CD14-positive monocyte (primary cell): ENCODE measurements around the gene WDR70. TPM values are rescaled to one million over a fixed set of nuclear protein-coding genes. Genes with fewer than 3 reads are reported as not detected.
A peak's percentile ranks its signal among the peaks of the same experiment; 100 is the strongest.
"Not testable (repeated sequence)": the region's sequence is repeated elsewhere in the genome, so short reads cannot be mapped to it uniquely, and the experiment has no call there.

Experiments used
- DNase-seq, 3 donors: peaks; one replicate each; pipeline ENCODE4 v3.0.0-alpha.2; 2011 to 2022
- H2AFZ ChIP-seq: 2 replicates; pipeline ENCODE4 v1.6.0; 2012; ENCODE audit warnings: mild to moderate bottlenecking, low read depth, low read length, inconsistent platforms; ENCODE audit not compliant: insufficient read depth, poor library complexity, severe bottlenecking
- H3K27ac ChIP-seq, 2 donors: 1 replicate in 1 of 2; 2 replicates in 1 of 2; pipeline ENCODE4 v1.5.1; 2012 to 2013; ENCODE audit warnings: low read length in 2 of 2, control low read depth in 1 of 2, inconsistent platforms in 1 of 2, low read depth in 1 of 2, mild to moderate bottlenecking in 1 of 2
- H3K27me3 ChIP-seq, 2 donors: one replicate each; pipeline versions ENCODE4 v1.6.0 to v1.6.1; 2011 to 2013; ENCODE audit warnings: low read length in 2 of 2; ENCODE audit not compliant: control insufficient read depth in 2 of 2, insufficient read depth in 2 of 2
- H3K36me3 ChIP-seq, 2 donors: replicated peaks in 1 of 2; 1 replicate in 1 of 2; 2 replicates in 1 of 2; pipeline versions ENCODE4 v1.5.1 to v1.6.1; 2012 to 2013; ENCODE audit warnings: low read length in 2 of 2, control low read depth in 1 of 2, inconsistent platforms in 1 of 2, mild to moderate bottlenecking in 1 of 2; ENCODE audit not compliant: insufficient read depth in 2 of 2, control insufficient read depth in 1 of 2
- H3K4me1 ChIP-seq, 2 donors: 1 replicate in 1 of 2; 2 replicates in 1 of 2; pipeline versions ENCODE4 v1.5.1 to v1.6.1; 2012 to 2013; ENCODE audit warnings: low read length in 2 of 2, control low read depth in 1 of 2, inconsistent platforms in 1 of 2, mild to moderate bottlenecking in 1 of 2, moderate library complexity in 1 of 2; ENCODE audit not compliant: insufficient read depth in 2 of 2, control insufficient read depth in 1 of 2
- H3K4me2 ChIP-seq: replicated peaks from 2 replicates; pipeline ENCODE3; 2012; ENCODE audit warnings: low read length, moderate library complexity, mild to moderate bottlenecking; ENCODE audit not compliant: poor library complexity, severe bottlenecking; ENCODE audit errors: extremely low read depth
- H3K4me3 ChIP-seq, 3 experiments: fragments of 200-600 bp in 1 of 3; sonication (generic) in 1 of 3; replicated peaks in 1 of 3; 1 replicate in 2 of 3; 2 replicates in 1 of 3; pipeline ENCODE4 v1.5.1; 2011 to 2013; ENCODE audit warnings: low read length in 3 of 3, mild to moderate bottlenecking in 3 of 3, control low read depth in 2 of 3, low read depth in 2 of 3, inconsistent platforms in 1 of 3, moderate library complexity in 1 of 3
- H3K79me2 ChIP-seq: 2 replicates; pipeline ENCODE4 v1.6.0; 2012; ENCODE audit warnings: mild to moderate bottlenecking, control low read depth, inconsistent platforms, low read length, moderate library complexity; ENCODE audit not compliant: insufficient read depth
- H3K9ac ChIP-seq: 2 replicates; pipeline ENCODE4 v1.6.0; 2017; ENCODE audit warnings: low read length, mild to moderate bottlenecking; ENCODE audit not compliant: insufficient read depth, poor library complexity, severe bottlenecking
- H3K9me3 ChIP-seq, 2 donors: replicated peaks in 1 of 2; 1 replicate in 1 of 2; 2 replicates in 1 of 2; pipeline versions ENCODE4 v1.5.1 to v1.6.1; 2012 to 2013; ENCODE audit warnings: low read length in 2 of 2, control low read depth in 1 of 2; ENCODE audit not compliant: control insufficient read depth in 1 of 2, insufficient read depth in 1 of 2
- H4K20me1 ChIP-seq: 2 replicates; pipeline ENCODE4 v1.6.0; 2012; ENCODE audit warnings: mild to moderate bottlenecking, low read length, control low read depth, moderate library complexity; ENCODE audit not compliant: insufficient read depth
- H3K27ac Mint-ChIP-seq, 7 donors: one replicate each; pipeline ENCODE4 v1.8.0; 2020; ENCODE audit warnings: mild to moderate bottlenecking in 7 of 7, mixed read lengths in 7 of 7, moderate library complexity in 6 of 7, inconsistent platforms in 2 of 7
- H3K27me3 Mint-ChIP-seq, 3 donors: one replicate each; pipeline ENCODE4 v1.8.0; 2021 to 2022; ENCODE audit warnings: low read depth in 3 of 3, mild to moderate bottlenecking in 3 of 3, mixed read lengths in 3 of 3, moderate library complexity in 3 of 3, inconsistent platforms in 1 of 3
- H3K36me3 Mint-ChIP-seq, 2 donors: one replicate each; pipeline ENCODE4 v1.8.0; 2020; ENCODE audit warnings: mixed read lengths in 2 of 2, inconsistent platforms in 1 of 2, mild to moderate bottlenecking in 1 of 2
- H3K4me1 Mint-ChIP-seq: one replicate; pipeline ENCODE4 v1.8.0; 2020; ENCODE audit warnings: mild to moderate bottlenecking, mixed read lengths
- H3K4me3 Mint-ChIP-seq, 2 donors: one replicate each; pipeline ENCODE4 v1.8.0; 2020; ENCODE audit warnings: mild to moderate bottlenecking in 2 of 2, mixed read lengths in 2 of 2, moderate library complexity in 1 of 2
- H3K9me3 Mint-ChIP-seq, 7 donors: one replicate each; pipeline ENCODE4 v1.8.0; 2020 to 2022; ENCODE audit warnings: mixed read lengths in 7 of 7, mild to moderate bottlenecking in 6 of 7, moderate library complexity in 6 of 7, inconsistent platforms in 2 of 7
- WGBS: methylation state at CpG from one replicate; pipeline ENCODE4 v1.1.5; 2013; ENCODE audit warnings: missing lambda C conversion rate; ENCODE audit not compliant: insufficient coverage; 5-methylcytosine and 5-hydroxymethylcytosine counted together
- intact Hi-C, 2 donors: fragments of 100-400 bp; cut with micrococcal nuclease; formaldehyde crosslinking; loops; one replicate each; pipeline versions ENCODE4 v1.15.0 to v1.15.1; 2023
- polyA plus RNA-seq, 3 donors: library from polyadenylated mRNA; depleted of rRNA in 1 of 3; unstranded in 2 of 3; stranded (reverse) in 1 of 3; fragments of 300-500 nt in 2 of 3; fragments of >200 nt in 1 of 3; fragmentation: Illumina TruSeq in 2 of 3; gene quantifications; 1 replicate in 2 of 3; 2 replicates in 1 of 3; pipeline ENCODE4 v1.2.3, GENCODE V29; 2012 to 2021
- TF ChIP-seq, protein P1 (sequence below): fragments of 200-600 bp; IDR thresholded peaks from one replicate; pipeline ENCODE4 v1.8.0; 2022; ENCODE audit warnings: antibody characterized with exemption, mild to moderate bottlenecking

The WDR70 gene
- polyA plus RNA-seq, 3 donors = 13.1 to 21.0 (median 19.1) TPM

DNA sequence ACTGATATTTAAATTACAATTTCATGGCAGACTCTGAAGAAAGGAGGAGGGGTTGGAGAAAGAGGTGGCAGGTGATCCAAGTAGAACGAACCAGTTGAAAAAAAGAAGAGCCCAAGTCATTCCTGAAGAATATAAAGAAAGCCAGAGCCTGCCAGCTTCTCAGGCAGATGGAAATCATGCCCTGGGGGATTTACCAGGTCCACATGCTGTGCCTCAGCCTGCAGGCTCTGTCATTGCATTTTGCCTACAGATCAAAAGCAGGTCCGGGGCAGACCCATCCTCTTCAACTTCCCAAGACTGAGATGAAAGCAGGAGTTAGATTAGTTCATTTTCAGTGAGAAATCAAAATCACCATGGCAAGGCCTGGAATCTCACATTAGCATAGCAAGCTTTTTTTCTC lies 412.2 kb downstream of the WDR70 start:
- Histone ChIP-seq H3K9ac (no peak overlapping the region), H3K4me2 (no peak overlapping the region), H3K79me2 (no peaks in the 10 kb centered on the region), H3K4me1 (no peaks in the 10 kb centered on the region), H3K36me3 (no peaks in the 10 kb centered on the region), H2AFZ (no peak overlapping the region), H3K9me3 (peaks cover 17 to 37% of the 10 kb centered on the region in 2 donors), H3K27me3 (no peaks in the 10 kb centered on the region), H4K20me1 (no peaks in the 10 kb centered on the region), H3K27ac (no peak overlapping the region), H3K4me3 (no peak overlapping the region)
- TF ChIP-seq, protein P1, sequence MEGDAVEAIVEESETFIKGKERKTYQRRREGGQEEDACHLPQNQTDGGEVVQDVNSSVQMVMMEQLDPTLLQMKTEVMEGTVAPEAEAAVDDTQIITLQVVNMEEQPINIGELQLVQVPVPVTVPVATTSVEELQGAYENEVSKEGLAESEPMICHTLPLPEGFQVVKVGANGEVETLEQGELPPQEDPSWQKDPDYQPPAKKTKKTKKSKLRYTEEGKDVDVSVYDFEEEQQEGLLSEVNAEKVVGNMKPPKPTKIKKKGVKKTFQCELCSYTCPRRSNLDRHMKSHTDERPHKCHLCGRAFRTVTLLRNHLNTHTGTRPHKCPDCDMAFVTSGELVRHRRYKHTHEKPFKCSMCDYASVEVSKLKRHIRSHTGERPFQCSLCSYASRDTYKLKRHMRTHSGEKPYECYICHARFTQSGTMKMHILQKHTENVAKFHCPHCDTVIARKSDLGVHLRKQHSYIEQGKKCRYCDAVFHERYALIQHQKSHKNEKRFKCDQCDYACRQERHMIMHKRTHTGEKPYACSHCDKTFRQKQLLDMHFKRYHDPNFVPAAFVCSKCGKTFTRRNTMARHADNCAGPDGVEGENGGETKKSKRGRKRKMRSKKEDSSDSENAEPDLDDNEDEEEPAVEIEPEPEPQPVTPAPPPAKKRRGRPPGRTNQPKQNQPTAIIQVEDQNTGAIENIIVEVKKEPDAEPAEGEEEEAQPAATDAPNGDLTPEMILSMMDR = no peak
- Mint-ChIP-seq H3K27ac (peak overlapping the region in 1 of 7 donors; percentile 19), H3K9me3 (peaks cover 18 to 47% (median 34%) of the 10 kb centered on the region in 7 donors), H3K36me3 (no peaks in the 10 kb centered on the region), H3K27me3 (peaks cover 0 to 1% (median 0%) of the 10 kb centered on the region in 3 donors), H3K4me3 (no peak overlapping the region), H3K4me1 (no peaks in the 10 kb centered on the region)
- WGBS = 77% methylated on average over 1 of the region's 2 CpGs
- intact Hi-C loops = no loop called here
- DNase-seq = no peak

DNA sequence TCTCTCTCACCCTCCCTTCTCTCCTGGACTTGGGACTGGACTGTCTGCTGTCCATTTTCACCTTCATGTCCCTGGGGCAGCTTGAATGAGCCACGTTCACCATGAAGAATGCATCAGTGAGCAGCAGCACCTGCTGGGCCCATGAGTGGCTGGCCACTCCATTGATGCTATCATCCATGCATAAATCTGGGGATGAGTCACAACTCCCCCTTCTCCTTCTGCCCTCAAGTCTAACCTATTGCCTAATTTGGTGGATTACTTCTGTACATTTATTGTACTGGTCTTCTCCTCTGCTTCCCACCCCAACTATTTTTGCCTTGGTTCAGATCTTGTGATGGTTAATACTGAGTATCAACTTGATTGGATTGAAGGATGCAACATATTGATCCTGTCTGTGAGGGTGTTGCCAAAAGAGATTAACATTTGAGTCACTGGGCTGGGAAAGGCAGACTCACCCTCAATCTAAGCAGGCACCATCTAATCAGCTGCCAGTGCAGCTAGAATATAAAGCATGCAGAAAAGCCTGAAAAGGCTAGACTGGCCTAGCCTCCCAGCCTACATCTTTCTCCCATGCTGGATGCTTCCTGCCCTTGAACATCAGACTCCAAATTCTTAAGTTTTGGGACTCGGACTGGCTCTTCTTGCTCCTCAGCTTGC lies 414.0 kb downstream of the WDR70 start:
- Mint-ChIP-seq H3K27ac (no peak overlapping the region), H3K4me3 (no peak overlapping the region), H3K36me3 (no peaks in the 10 kb centered on the region), H3K9me3 (peaks cover 18 to 50% (median 37%) of the 10 kb centered on the region in 7 donors), H3K4me1 (no peaks in the 10 kb centered on the region), H3K27me3 (peaks cover 0 to 1% (median 0%) of the 10 kb centered on the region in 3 donors)
- H3K4me3 ChIP-seq = no peak overlapping the region
- no peaks in the 10 kb centered on the region for H3K27me3 ChIP-seq
- H4K20me1 ChIP-seq = no peaks in the 10 kb centered on the region
- DNase-seq = no peak
- WGBS = 86% methylated on average over 1 of the region's 2 CpGs
- H3K36me3 ChIP-seq = no peaks in the 10 kb centered on the region
- H2AFZ ChIP-seq = no peak overlapping the region
- H3K9me3 ChIP-seq = peaks cover 17 to 37% of the 10 kb centered on the region in 2 donors
- H3K9ac ChIP-seq = no peak overlapping the region
- TF ChIP-seq, protein P1 = no peak
- no peak overlapping the region for H3K4me2 ChIP-seq
- intact Hi-C loops = no loop called here
- no peak overlapping the region for H3K27ac ChIP-seq
- no peaks in the 10 kb centered on the region for H3K4me1 ChIP-seq
- no peaks in the 10 kb centered on the region for H3K79me2 ChIP-seq

DNA sequence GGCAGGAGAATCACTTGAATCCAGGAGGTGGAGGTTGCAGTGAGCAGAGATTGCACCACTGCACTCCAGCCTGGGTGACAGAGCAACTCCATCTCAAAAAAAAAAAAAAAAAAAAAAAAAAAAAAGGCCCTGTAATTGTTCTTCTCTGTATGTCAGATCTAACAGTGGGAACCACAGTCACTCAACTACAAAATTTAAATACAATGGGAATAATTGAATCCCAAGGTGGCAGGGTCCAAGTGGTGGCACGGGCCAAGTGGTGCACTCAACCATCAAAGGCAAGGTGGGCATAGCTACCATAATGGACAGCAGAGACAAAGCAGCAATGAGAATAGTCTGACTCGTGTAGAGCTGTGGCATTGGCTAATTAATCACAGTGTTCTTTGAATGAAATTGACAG lies 416.2 kb downstream of the WDR70 start:
- H3K36me3 Mint-ChIP-seq, H3K4me3 Mint-ChIP-seq, H3K36me3 ChIP-seq, H3K27me3 Mint-ChIP-seq, H3K9ac ChIP-seq, H3K4me1 ChIP-seq, DNase-seq, H3K4me3 ChIP-seq, intact Hi-C loops, H3K79me2 ChIP-seq, H4K20me1 ChIP-seq, H3K4me1 Mint-ChIP-seq, H3K4me2 ChIP-seq, H3K27ac ChIP-seq, H3K27me3 ChIP-seq, H2AFZ ChIP-seq, H3K27ac Mint-ChIP-seq: not testable (repeated sequence)
- 60% methylated on average over 1 of the region's 2 CpGs for WGBS
- H3K9me3 ChIP-seq = peaks cover 17 to 37% of the 10 kb centered on the region in 2 donors
- H3K9me3 Mint-ChIP-seq = peaks cover 23 to 48% (median 33%) of the 10 kb centered on the region in 7 donors
